AG04450 (cell line): Measurements from ENCODE around the gene CDH15. TPM values are rescaled to one million over a fixed set of nuclear protein-coding genes. Genes with fewer than 3 reads are reported as not detected.

Source experiments
- CTCF ChIA-PET: fragments of 300-600, 350-600 bp; formaldehyde crosslinking; extraction: SDS; loops from one replicate; lab custom pipeline; 2022; ENCODE audit warnings: antibody characterized with exemption, inconsistent platforms; lab: Charles Lee
- POLR2A ChIA-PET: fragments of 350-600 bp; formaldehyde crosslinking; extraction: SDS; loops from one replicate; lab custom pipeline; 2021; ENCODE audit warnings: antibody characterized with exemption, inconsistent platforms; lab: Yijun Ruan, JAX
- DNase-seq: peaks from one replicate; pipeline ENCODE4 v3.0.0-alpha.2; 2011; ENCODE audit warnings: low read depth, low spot score
- H3K27ac ChIP-seq: one replicate; pipeline ENCODE4 v1.5.1; 2012; ENCODE audit warnings: low read depth, low read length, control low read depth
- H3K27me3 ChIP-seq: one replicate; pipeline ENCODE4 v1.6.0; 2012; ENCODE audit warnings: low read length; ENCODE audit not compliant: control insufficient read depth, insufficient read depth
- H3K4me3 ChIP-seq: 2 replicates; pipeline ENCODE4 v1.5.1; 2011; ENCODE audit warnings: mild to moderate bottlenecking, low read depth, low read length, control low read depth
- H3K9me3 ChIP-seq: 2 replicates; pipeline ENCODE4 v1.5.1; 2012; ENCODE audit warnings: low read length; ENCODE audit not compliant: control insufficient read depth, insufficient read depth
- polyA plus RNA-seq: library from polyadenylated mRNA; depleted of rRNA; stranded (reverse); fragments of >200 nt; gene quantifications from 2 replicates; pipeline ENCODE4 v1.2.3, GENCODE V29; 2011
- TF ChIP-seq, protein P1 (sequence below): IDR thresholded peaks from 2 replicates; pipeline ENCODE4 v1.5.1; 2011; ENCODE audit warnings: low read depth, low read length, control low read depth, inconsistent platforms

The CDH15 gene
- polyA plus RNA-seq, 1 experiment, result 0.12 TPM

DNA sequence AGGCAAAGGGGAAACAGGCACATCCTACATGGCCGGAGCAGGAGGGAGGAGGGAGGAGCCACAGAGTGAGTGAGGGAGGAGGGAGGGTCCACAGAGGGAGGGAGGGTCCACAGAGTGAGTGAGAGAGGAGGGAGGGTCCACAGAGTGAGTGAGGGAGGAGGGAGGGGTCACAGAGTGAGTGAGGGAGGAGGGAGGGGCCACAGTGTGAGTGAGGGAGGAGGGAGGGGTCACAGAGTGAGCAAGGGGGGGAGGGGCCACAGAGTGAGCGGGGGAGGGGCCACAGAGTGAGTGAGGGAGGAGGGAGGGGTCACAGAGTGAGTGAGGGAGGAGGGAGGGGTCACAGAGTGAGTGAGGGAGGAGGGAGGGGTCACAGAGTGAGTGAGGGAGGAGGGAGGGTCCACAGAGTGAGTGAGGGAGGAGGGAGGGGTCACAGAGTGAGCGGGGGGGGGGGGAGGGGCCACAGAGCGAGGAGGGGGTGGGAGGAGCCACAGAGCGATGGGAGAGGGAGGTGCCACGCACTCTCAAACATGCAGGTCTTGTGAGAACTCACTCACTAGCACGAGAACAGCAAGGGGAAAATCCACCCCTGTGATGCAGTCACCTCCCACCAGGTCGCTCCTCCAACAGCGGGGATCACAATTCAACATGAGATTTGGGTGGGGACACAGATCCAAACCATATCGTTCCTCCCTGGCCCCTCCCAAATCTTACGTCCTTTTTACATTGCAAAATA, 24.3 kb upstream of the CDH15 start:
- CTCF ChIA-PET, result no interaction called here
- Histone ChIP-seq H3K9me3 (peaks cover 6% of the 10 kb centered on the region), H3K27ac (no peak overlapping the region), H3K4me3 (no peak overlapping the region), H3K27me3 (no peaks in the 10 kb centered on the region)
- TF ChIP-seq, protein P1, sequence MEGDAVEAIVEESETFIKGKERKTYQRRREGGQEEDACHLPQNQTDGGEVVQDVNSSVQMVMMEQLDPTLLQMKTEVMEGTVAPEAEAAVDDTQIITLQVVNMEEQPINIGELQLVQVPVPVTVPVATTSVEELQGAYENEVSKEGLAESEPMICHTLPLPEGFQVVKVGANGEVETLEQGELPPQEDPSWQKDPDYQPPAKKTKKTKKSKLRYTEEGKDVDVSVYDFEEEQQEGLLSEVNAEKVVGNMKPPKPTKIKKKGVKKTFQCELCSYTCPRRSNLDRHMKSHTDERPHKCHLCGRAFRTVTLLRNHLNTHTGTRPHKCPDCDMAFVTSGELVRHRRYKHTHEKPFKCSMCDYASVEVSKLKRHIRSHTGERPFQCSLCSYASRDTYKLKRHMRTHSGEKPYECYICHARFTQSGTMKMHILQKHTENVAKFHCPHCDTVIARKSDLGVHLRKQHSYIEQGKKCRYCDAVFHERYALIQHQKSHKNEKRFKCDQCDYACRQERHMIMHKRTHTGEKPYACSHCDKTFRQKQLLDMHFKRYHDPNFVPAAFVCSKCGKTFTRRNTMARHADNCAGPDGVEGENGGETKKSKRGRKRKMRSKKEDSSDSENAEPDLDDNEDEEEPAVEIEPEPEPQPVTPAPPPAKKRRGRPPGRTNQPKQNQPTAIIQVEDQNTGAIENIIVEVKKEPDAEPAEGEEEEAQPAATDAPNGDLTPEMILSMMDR, result no peak
- no peak for DNase-seq
- POLR2A ChIA-PET, result no interaction called here

DNA sequence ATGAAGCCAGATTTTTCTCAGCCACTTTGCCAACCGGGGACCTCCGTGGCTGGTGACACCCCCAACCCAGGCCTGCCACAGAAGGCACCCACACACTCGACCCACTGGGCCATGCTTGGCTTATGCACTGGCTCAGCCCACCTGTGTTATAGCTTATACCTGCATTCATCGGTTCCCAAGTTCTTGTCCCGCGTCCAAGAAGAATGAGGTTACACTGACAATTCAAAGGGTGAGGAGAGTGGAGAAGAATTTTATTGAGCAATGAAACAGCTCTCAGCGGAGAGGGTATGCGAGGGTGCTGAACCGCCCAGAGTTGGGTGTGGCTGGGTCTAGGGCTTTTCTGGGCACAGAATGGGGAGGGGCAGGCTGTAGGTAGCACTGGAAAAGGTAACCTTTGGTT, 22.2 kb upstream of the CDH15 start:
- Histone ChIP-seq H3K4me3 (no peak overlapping the region), H3K9me3 (peaks cover 11% of the 10 kb centered on the region), H3K27ac (no peak overlapping the region), H3K27me3 (no peaks in the 10 kb centered on the region)
- DNase-seq, result no peak
- ChIA-PET CTCF (no interaction called here), POLR2A (no interaction called here)
- TF ChIP-seq, protein P1, result no peak

DNA sequence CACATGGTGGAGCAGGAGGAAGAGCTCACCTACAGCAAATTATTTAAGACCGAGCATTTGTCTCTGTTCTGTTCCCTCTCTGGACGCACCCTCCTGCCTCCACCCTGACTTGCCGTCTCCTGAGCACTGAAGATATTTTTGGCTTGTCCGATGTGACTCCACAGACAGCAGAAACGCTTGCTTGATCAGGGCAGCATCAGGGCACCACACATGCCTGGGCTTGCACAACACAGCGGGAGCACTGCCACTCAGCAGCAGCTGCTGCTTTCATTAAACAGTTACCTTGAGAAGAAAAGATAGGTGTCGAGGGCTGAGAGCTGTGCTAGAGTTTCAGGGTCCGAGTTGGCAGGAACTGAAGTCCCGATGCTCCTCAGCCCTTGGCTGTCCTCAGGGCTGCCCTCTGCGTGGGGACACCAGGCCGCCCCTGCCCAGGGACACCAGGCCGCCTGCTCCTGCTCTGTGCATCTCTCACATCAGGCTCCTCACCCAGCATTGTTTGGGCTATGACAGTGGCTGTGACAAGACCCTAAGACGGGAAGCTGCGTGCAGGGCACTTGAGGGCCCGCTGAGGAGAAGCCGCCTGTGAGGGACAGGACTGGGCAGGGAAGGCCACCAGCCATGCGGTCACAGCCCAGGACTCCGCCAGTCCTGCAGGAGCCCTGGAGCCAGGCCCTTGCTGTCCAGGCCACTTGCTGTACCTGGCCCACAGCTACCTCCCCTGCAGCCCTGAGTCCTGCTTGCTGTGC, 21.3 kb upstream of the CDH15 start:
- Histone ChIP-seq H3K4me3 (no peak overlapping the region), H3K9me3 (peaks cover 11% of the 10 kb centered on the region), H3K27ac (no peak overlapping the region), H3K27me3 (no peaks in the 10 kb centered on the region)
- CTCF ChIA-PET, result no interaction called here
- POLR2A ChIA-PET, result no interaction called here
- TF ChIP-seq, protein P1, result no peak
- DNase-seq, result no peak

DNA sequence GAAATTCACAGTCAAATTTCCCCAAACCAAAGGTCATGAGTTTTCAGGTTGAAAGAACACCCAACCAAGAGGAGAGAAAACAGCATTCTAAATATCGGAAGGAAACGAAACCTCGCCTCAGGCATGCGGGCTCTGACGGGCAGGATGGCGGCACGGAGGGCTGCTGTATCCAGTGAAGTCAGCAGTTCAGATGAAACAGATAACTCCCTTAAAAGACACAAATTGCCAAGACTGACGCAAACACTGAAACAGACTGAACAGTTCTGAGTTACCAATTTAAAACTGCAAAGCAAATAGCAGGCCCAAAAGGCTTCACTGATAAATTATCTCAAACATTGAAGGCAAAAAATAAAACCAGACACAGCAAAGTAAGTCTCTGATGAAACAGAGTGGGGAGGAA, 20.6 kb upstream of the CDH15 start:
- TF ChIP-seq, protein P1, result no peak
- Histone ChIP-seq H3K27me3 (no peaks in the 10 kb centered on the region), H3K4me3 (no peak overlapping the region), H3K9me3 (peaks cover 11% of the 10 kb centered on the region), H3K27ac (no peak overlapping the region)
- DNase-seq, result no peak
- CTCF ChIA-PET, result no interaction called here
- POLR2A ChIA-PET, result no interaction called here
